ENCODE data around the gene SRSF3.
"Not testable (repeated sequence)": the region's sequence is repeated elsewhere in the genome, so short reads cannot be mapped to it uniquely, and the experiment has no call there.

The SRSF3 gene

GRCh38 chr6:36594029-36594815 is at the start of gene SRSF3:
SRSF3 (plus strand) TSS chr6:36594362; CDS start chr6:36596763, 2,401 bp downstream.
- DNase-seq = peak; percentile 97 to 98

- DNase-seq = no peak
Measured at GRCh38 chr6:36545767-36546307, 48.3 kb upstream of the SRSF3 start.

- peak; percentile 42 to 58 for DNase-seq
Measured at GRCh38 chr6:36546308-36546919, 47.7 kb upstream of the SRSF3 start.

- DNase-seq = peak; percentile 86 to 94
Measured at GRCh38 chr6:36546920-36547645, 47.1 kb upstream of the SRSF3 start, which contains the start of gene STK38. STK38 (minus strand) TSS chr6:36547479; CDS start chr6:36540202, 7,277 bp downstream.

GRCh38 chr6:36547646-36548400 is 46.3 kb upstream of the SRSF3 start:
- DNase-seq = peak in 1 of 2 experiments; percentile 20

GRCh38 chr6:36548401-36548743 is 45.8 kb upstream of the SRSF3 start:
- DNase-seq = no peak

GRCh38 chr6:36550473-36551000 is 43.6 kb upstream of the SRSF3 start:
- no peak for DNase-seq

- no peak for DNase-seq
Measured at GRCh38 chr6:36555750-36556252, 38.4 kb upstream of the SRSF3 start.

GRCh38 chr6:36556281-36556680 is 37.9 kb upstream of the SRSF3 start:
- no peak for DNase-seq

- DNase-seq = no peak
Measured at GRCh38 chr6:36559011-36559793, 35.0 kb upstream of the SRSF3 start.

- DNase-seq = no peak
Measured at GRCh38 chr6:36560822-36561221, 33.3 kb upstream of the SRSF3 start.

- DNase-seq = no peak
Measured at GRCh38 chr6:36563237-36563927, 30.8 kb upstream of the SRSF3 start.

GRCh38 chr6:36563928-36564284 is 30.3 kb upstream of the SRSF3 start:
- no peak for DNase-seq

- DNase-seq = no peak
Measured at GRCh38 chr6:36566418-36566905, 27.7 kb upstream of the SRSF3 start.

GRCh38 chr6:36570264-36570663 is 23.9 kb upstream of the SRSF3 start:
- DNase-seq = no peak

- DNase-seq = no peak
Measured at GRCh38 chr6:36571122-36572043, 22.8 kb upstream of the SRSF3 start.

GRCh38 chr6:36572353-36573311 is 21.5 kb upstream of the SRSF3 start:
- DNase-seq = not testable (repeated sequence)

GRCh38 chr6:36574679-36575078 is 19.5 kb upstream of the SRSF3 start:
- no peak for DNase-seq
